SU-DHL-6 (cell line): ENCODE measurements around the gene NUP50.

Source experiments
- H2AFZ ChIP-seq: fragments of 200-600 bp; sonication (generic); 2 replicates; pipeline ENCODE4 v1.6.1; 2014; ENCODE audit warnings: low read depth, mild to moderate bottlenecking, moderate library complexity, mixed read lengths, antibody characterized with exemption, low read length; ENCODE audit not compliant: severe bottlenecking
- H3F3A ChIP-seq: fragments of 200-600 bp; shearing (Covaris generic); 2 replicates; pipeline ENCODE4 v1.6.0; 2016; ENCODE audit warnings: antibody characterized with exemption, mild to moderate bottlenecking; ENCODE audit not compliant: insufficient read depth
- H3K27ac ChIP-seq: fragments of 200-600 bp; sonication (generic); 2 replicates; pipeline ENCODE4 v1.5.1; 2016; ENCODE audit warnings: low read depth, mild to moderate bottlenecking, low read length, moderate library complexity, mixed read lengths
- H3K27me3 ChIP-seq: fragments of 200-600 bp; sonication (generic), shearing (Covaris generic); 2 replicates; pipeline ENCODE4 v1.6.0; 2014; ENCODE audit warnings: mild to moderate bottlenecking, low read length
- H3K36me3 ChIP-seq: fragments of 200-600 bp; sonication (generic); 2 replicates; pipeline ENCODE4 v1.6.1; 2014; ENCODE audit warnings: mild to moderate bottlenecking, low read length, mixed read lengths
- H3K4me2 ChIP-seq: fragments of 300-600, 200-600 bp; shearing (Covaris generic), sonication (generic); 2 replicates; pipeline ENCODE4 v1.6.0; 2014; ENCODE audit warnings: low read length, low read depth, mild to moderate bottlenecking; ENCODE audit not compliant: poor library complexity, severe bottlenecking
- H3K4me3 ChIP-seq: fragments of 200-600 bp; sonication (generic); 2 replicates; pipeline ENCODE4 v1.5.1; 2014; ENCODE audit warnings: antibody characterized with exemption, low read length, mild to moderate bottlenecking, mixed read lengths; ENCODE audit not compliant: insufficient read depth, poor library complexity, severe bottlenecking
- H3K79me2 ChIP-seq: fragments of 200-600 bp; sonication (generic); 2 replicates; pipeline ENCODE4 v1.6.1; 2014; ENCODE audit warnings: mild to moderate bottlenecking, low read length, moderate library complexity; ENCODE audit not compliant: insufficient read depth
- H3K9ac ChIP-seq: fragments of 200-600 bp; sonication (generic); 2 replicates; pipeline ENCODE4 v1.7.0; 2014; ENCODE audit warnings: mild to moderate bottlenecking, low read length
- H3K9me2 ChIP-seq: fragments of 200-600 bp; sonication (generic); replicated peaks from 2 replicates; pipeline ENCODE4 v1.6.1; 2014; ENCODE audit warnings: low read length; ENCODE audit not compliant: insufficient read depth
- H3K9me3 ChIP-seq: fragments of 200-600 bp; sonication (generic); 2 replicates; pipeline ENCODE4 v1.6.1; 2014; ENCODE audit warnings: low read length, mixed read lengths; ENCODE audit not compliant: insufficient read depth
- H4K20me1 ChIP-seq: fragments of 200-600 bp; sonication (generic); 2 replicates; pipeline ENCODE4 v1.6.1; 2014; ENCODE audit warnings: low read depth, mild to moderate bottlenecking, antibody characterized with exemption, low read length, moderate library complexity, mixed read lengths
- EZH2phosphoT487 ChIP-seq: fragments of 200-600 bp; sonication (generic), shearing (Covaris generic); conservative IDR thresholded peaks from 2 replicates; pipeline ENCODE4 v1.6.1; 2018; ENCODE audit warnings: mild to moderate bottlenecking, antibody characterized with exemption, low read length, moderate library complexity, mixed read lengths
- TF ChIP-seq, protein P1 (sequence below): fragments of 200-600 bp; sonication (generic); IDR thresholded peaks from one replicate; pipeline ENCODE4 v1.5.1; 2017; ENCODE audit warnings: antibody characterized with exemption, mild to moderate bottlenecking, low read length, moderate library complexity; ENCODE audit not compliant: insufficient read depth, poor library complexity, severe bottlenecking

NUP50 gene

DNA sequence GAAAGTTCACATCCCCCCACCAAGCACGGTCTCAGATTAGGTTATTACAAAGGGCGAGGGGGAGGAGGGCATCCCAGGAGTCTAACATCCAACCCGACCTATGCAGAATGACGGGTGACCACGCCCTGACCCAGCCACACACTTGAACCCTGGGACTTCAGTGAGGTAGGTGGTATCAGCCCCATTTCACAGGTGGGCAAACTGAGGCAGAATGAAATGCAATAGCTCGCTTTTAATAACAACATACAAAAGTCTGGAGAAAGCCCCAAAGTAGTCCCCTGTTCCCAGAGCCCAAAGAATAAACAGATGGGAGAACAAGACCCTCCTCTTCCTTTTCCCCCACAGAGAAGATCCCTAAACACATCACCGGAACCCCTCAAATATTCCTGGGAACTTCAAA lies 31.9 kb downstream of the NUP50 start:
- H3K36me3 ChIP-seq = no peaks in the 10 kb centered on the region
- H3K4me3 ChIP-seq = no peak overlapping the region
- no peaks in the 10 kb centered on the region for H3K9me2 ChIP-seq
- no peaks in the 10 kb centered on the region for H4K20me1 ChIP-seq
- no peak for TF ChIP-seq EZH2phosphoT487
- TF ChIP-seq, protein P1, sequence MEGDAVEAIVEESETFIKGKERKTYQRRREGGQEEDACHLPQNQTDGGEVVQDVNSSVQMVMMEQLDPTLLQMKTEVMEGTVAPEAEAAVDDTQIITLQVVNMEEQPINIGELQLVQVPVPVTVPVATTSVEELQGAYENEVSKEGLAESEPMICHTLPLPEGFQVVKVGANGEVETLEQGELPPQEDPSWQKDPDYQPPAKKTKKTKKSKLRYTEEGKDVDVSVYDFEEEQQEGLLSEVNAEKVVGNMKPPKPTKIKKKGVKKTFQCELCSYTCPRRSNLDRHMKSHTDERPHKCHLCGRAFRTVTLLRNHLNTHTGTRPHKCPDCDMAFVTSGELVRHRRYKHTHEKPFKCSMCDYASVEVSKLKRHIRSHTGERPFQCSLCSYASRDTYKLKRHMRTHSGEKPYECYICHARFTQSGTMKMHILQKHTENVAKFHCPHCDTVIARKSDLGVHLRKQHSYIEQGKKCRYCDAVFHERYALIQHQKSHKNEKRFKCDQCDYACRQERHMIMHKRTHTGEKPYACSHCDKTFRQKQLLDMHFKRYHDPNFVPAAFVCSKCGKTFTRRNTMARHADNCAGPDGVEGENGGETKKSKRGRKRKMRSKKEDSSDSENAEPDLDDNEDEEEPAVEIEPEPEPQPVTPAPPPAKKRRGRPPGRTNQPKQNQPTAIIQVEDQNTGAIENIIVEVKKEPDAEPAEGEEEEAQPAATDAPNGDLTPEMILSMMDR = no peak
- no peak overlapping the region for H2AFZ ChIP-seq
- no peaks in the 10 kb centered on the region for H3K79me2 ChIP-seq
- H3F3A ChIP-seq = no peaks in the 10 kb centered on the region
- no peaks in the 10 kb centered on the region for H3K27me3 ChIP-seq
- H3K27ac ChIP-seq = no peak overlapping the region
- H3K9ac ChIP-seq = no peak overlapping the region
- H3K4me2 ChIP-seq = no peak overlapping the region
- H3K9me3 ChIP-seq = no peaks in the 10 kb centered on the region

DNA sequence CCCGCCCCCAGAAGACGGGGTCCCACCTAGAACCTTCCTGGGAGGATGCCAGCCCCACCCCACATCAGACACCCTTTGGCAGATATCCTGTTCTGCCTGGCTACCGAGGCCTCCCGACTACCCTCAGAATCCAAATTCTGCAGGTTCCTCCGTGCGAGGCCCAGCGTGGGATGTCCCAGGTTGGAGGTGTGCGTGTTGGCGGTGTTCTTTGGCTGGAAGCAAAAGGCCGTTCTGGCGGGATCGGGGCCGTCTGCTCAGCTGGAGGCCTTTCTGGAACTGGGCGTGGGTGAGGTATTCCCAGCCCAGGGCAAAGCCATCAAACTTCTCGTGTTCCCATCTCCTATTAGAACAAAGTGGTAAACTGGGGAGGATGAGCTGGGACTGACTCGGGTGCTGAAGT lies 32.6 kb downstream of the NUP50 start:
- Histone ChIP-seq H3K4me3 (no peak overlapping the region), H3K79me2 (no peaks in the 10 kb centered on the region), H2AFZ (no peak overlapping the region), H3K36me3 (no peaks in the 10 kb centered on the region), H3K27ac (no peak overlapping the region), H3K9me2 (no peaks in the 10 kb centered on the region), H3K9me3 (no peaks in the 10 kb centered on the region), H4K20me1 (no peaks in the 10 kb centered on the region), H3K27me3 (no peaks in the 10 kb centered on the region), H3K4me2 (no peak overlapping the region), H3K9ac (no peak overlapping the region), H3F3A (no peaks in the 10 kb centered on the region)
- TF ChIP-seq, protein P1 = no peak
- no peak for TF ChIP-seq EZH2phosphoT487

DNA sequence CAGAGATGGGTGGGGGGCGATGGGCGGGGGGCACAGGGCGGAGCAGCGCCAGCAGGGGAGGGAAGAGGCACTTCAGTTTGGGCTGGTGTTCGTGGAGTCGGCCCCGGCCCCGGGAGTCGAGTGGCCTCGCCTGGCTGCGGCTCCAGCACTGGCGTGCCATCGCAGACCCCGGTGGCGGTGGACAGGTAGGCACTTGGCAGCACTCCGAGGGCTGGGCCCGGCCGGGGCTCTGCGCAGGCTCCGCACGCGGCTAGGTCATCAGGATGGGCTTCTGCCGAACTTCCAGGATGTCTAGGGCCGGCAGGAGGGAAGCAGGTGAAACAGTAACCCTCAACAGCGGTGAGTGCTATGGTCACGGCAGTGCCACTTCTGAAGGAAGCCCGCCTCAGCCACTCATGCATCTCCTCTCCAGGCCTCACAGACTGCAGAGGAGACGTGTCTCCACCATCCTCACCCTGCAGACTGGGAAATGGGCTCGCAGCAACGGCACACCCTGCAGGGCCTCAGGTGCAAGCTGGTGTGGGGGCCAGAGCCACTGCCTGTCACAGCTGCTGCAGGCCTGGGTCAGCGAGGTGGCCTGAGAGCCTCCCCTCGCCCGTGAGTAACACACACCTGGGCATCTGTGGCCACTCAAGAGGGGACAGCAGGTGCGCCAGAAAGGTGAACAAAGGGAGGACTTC lies 33.3 kb downstream of the NUP50 start:
- no peak overlapping the region for H2AFZ ChIP-seq
- no peak overlapping the region for H3K9ac ChIP-seq
- no peaks in the 10 kb centered on the region for H3K9me3 ChIP-seq
- TF ChIP-seq, protein P1 = no peak
- no peak for TF ChIP-seq EZH2phosphoT487
- no peaks in the 10 kb centered on the region for H3K79me2 ChIP-seq
- no peaks in the 10 kb centered on the region for H3F3A ChIP-seq
- H3K9me2 ChIP-seq = no peaks in the 10 kb centered on the region
- H3K4me3 ChIP-seq = no peak overlapping the region
- no peak overlapping the region for H3K4me2 ChIP-seq
- no peak overlapping the region for H3K27ac ChIP-seq
- H3K36me3 ChIP-seq = no peaks in the 10 kb centered on the region
- H3K27me3 ChIP-seq = no peaks in the 10 kb centered on the region
- H4K20me1 ChIP-seq = no peaks in the 10 kb centered on the region
